Measurements from ENCODE around the gene MALSU1. TPM values are rescaled to one million over a fixed set of nuclear protein-coding genes. Genes with fewer than 3 reads are reported as not detected.
"Not testable (repeated sequence)": the region's sequence is repeated elsewhere in the genome, so short reads cannot be mapped to it uniquely, and the experiment has no call there.

Gene MALSU1
- total and polyA plus RNA-seq, 3 donors from 2014 or later = 51.8 to 74.9 (median 63.8) TPM

- Histone ChIP-seq H3K36me3 (ENCODE audit: low read depth, missing control alignments) (no peaks in the 10 kb centered on the region), H3K4me3 (no peak overlapping the region), H3K9me3 (no peaks in the 10 kb centered on the region), H3K4me1 (no peaks in the 10 kb centered on the region), H3K27ac (no peak overlapping the region), H3K27me3 (no peaks in the 10 kb centered on the region)
- WGBS, 2 donors = 90 to 96% methylated on average over 2 of the region's 2 CpGs
- intact Hi-C loops (cut with DNase I; ENCODE audit: low total_unique reads) = no loop called here
- TF ChIP-seq CTCF (IDR thresholded peaks at IDR 0.05) = no peak
- TF ChIP-seq POLR2A (IDR thresholded peaks at IDR 0.05) = no peak
- no peak for DNase-seq
Observed at GRCh38 chr7:23306936-23307521, 7.9 kb downstream of the MALSU1 start.

GRCh38 chr7:23308754-23309153 lies 9.6 kb downstream of the MALSU1 start:
- intact Hi-C loops (cut with DNase I; ENCODE audit: low total_unique reads) = no loop called here
- H3K4me1 ChIP-seq = no peaks in the 10 kb centered on the region
- 78 to 87% methylated on average over 6 of the region's 6 CpGs for WGBS, 2 donors
- no peak for DNase-seq
- no peak for TF ChIP-seq CTCF (IDR thresholded peaks at IDR 0.05)
- no peak for TF ChIP-seq POLR2A (IDR thresholded peaks at IDR 0.05)
- no peaks in the 10 kb centered on the region for H3K9me3 ChIP-seq
- H3K4me3 ChIP-seq = no peak overlapping the region
- H3K27ac ChIP-seq = no peak overlapping the region
- H3K27me3 ChIP-seq = no peaks in the 10 kb centered on the region
- H3K36me3 ChIP-seq (ENCODE audit: low read depth, missing control alignments) = no peaks in the 10 kb centered on the region

GRCh38 chr7:23312141-23312540 lies 13.0 kb downstream of the MALSU1 start:
- H3K4me1 ChIP-seq; H3K27me3 ChIP-seq; H3K36me3 ChIP-seq (ENCODE audit: low read depth, missing control alignments); H3K9me3 ChIP-seq; intact Hi-C loops (cut with DNase I; ENCODE audit: low total_unique reads); DNase-seq; H3K27ac ChIP-seq; H3K4me3 ChIP-seq: not testable (repeated sequence)
- 79 to 86% methylated on average over 2 of the region's 2 CpGs for WGBS, 2 donors

GRCh38 chr7:23315366-23315765 lies 16.2 kb downstream of the MALSU1 start:
- H3K4me1 ChIP-seq = no peaks in the 10 kb centered on the region
- WGBS, 2 donors = 85 to 96% methylated on average over 7 of the region's 7 CpGs

GRCh38 chr7:23331132-23331531 lies 32.0 kb downstream of the MALSU1 start:
- peaks cover 5% of the 10 kb centered on the region for H3K4me1 ChIP-seq
- TF ChIP-seq POLR2A (IDR thresholded peaks at IDR 0.05) (no peak), CTCF (IDR thresholded peaks at IDR 0.05) (no peak)
- intact Hi-C loops (cut with DNase I; ENCODE audit: low total_unique reads) = no loop called here
- no peak for DNase-seq
- no peak overlapping the region for H3K27ac ChIP-seq
- H3K4me3 ChIP-seq = no peak overlapping the region
- WGBS, 2 donors = 59 to 62% methylated on average over 1 of the region's 1 CpG
- H3K27me3 ChIP-seq = no peaks in the 10 kb centered on the region
- H3K36me3 ChIP-seq (ENCODE audit: low read depth, missing control alignments) = no peaks in the 10 kb centered on the region
- H3K9me3 ChIP-seq = no peaks in the 10 kb centered on the region

More at GRCh38 chr7:23315366-23315765, 16.2 kb downstream of the MALSU1 start:
- intact Hi-C loops (cut with DNase I; ENCODE audit: low total_unique reads) = no loop called here
- H3K9me3 ChIP-seq = no peaks in the 10 kb centered on the region
- DNase-seq = no peak
- H3K27me3 ChIP-seq = no peaks in the 10 kb centered on the region
- no peak overlapping the region for H3K27ac ChIP-seq
- no peaks in the 10 kb centered on the region for H3K36me3 ChIP-seq (ENCODE audit: low read depth, missing control alignments)
- TF ChIP-seq POLR2A (IDR thresholded peaks at IDR 0.05) (no peak), CTCF (IDR thresholded peaks at IDR 0.05) (no peak)
- H3K4me3 ChIP-seq = no peak overlapping the region

Measured in testis (tissue), 3 donors.